OCI-LY1 (cell line): ENCODE measurements around the gene ARV1.

Source experiments
- H2AFZ ChIP-seq: fragments of 200-600 bp; sonication (generic), shearing (Covaris generic); 2 replicates; pipeline ENCODE4 v1.6.0; 2014; ENCODE audit warnings: antibody characterized with exemption, mild to moderate bottlenecking, low read length
- H3F3A ChIP-seq: fragments of 200-600 bp; sonication (generic), shearing (Covaris generic); 2 replicates; pipeline ENCODE4 v1.6.0; 2014; ENCODE audit warnings: mild to moderate bottlenecking, antibody characterized with exemption, low read length, moderate library complexity; ENCODE audit not compliant: insufficient read depth
- H3K27ac ChIP-seq: fragments of 200-600 bp; sonication (generic); 2 replicates; pipeline ENCODE4 v1.5.1; 2014; ENCODE audit warnings: low read length, mixed run types, mild to moderate bottlenecking, low read depth; ENCODE audit not compliant: poor library complexity, severe bottlenecking
- H3K27me3 ChIP-seq: fragments of 200-600 bp; sonication (generic); 2 replicates; pipeline ENCODE4 v1.6.0; 2014; ENCODE audit warnings: antibody characterized with exemption, mild to moderate bottlenecking, low read length, moderate library complexity; ENCODE audit not compliant: insufficient read depth
- H3K36me3 ChIP-seq: fragments of 200-600 bp; sonication (generic); 2 replicates; pipeline ENCODE4 v1.6.1; 2014; ENCODE audit warnings: mild to moderate bottlenecking, antibody characterized with exemption, low read length, moderate library complexity, mixed read lengths; ENCODE audit not compliant: insufficient read depth
- H3K4me1 ChIP-seq: fragments of 200-600 bp; sonication (generic); 2 replicates; pipeline ENCODE4 v1.5.1; 2014; ENCODE audit warnings: mild to moderate bottlenecking, low read length, moderate library complexity; ENCODE audit not compliant: insufficient read depth, severe bottlenecking
- H3K4me2 ChIP-seq: fragments of 200-600 bp; sonication (generic), shearing (Covaris generic); 2 replicates; pipeline ENCODE4 v1.6.1; 2014; ENCODE audit warnings: low read length
- H3K4me3 ChIP-seq: fragments of 200-600 bp; sonication (generic); 2 replicates; pipeline ENCODE4 v1.5.1; 2014; ENCODE audit warnings: low read length, low read depth, mild to moderate bottlenecking, mixed read lengths; ENCODE audit not compliant: poor library complexity, severe bottlenecking
- H3K79me2 ChIP-seq: fragments of 200-600 bp; shearing (Covaris generic); 2 replicates; pipeline ENCODE4 v1.6.1; 2016; ENCODE audit warnings: mixed run types, low read length, mixed read lengths; ENCODE audit not compliant: insufficient read depth
- H3K9ac ChIP-seq: fragments of 200-600 bp; sonication (generic), shearing (Covaris generic); 2 replicates; pipeline ENCODE4 v1.6.1; 2014; ENCODE audit warnings: mild to moderate bottlenecking, low read length, mixed read lengths
- H3K9me2 ChIP-seq: fragments of 200-600 bp; sonication (generic), shearing (Covaris generic); 2 replicates; pipeline ENCODE4 v1.6.1; 2014; ENCODE audit warnings: low read depth, mild to moderate bottlenecking, low read length, mixed read lengths
- H3K9me3 ChIP-seq: fragments of 200-600 bp; shearing (Covaris generic); 2 replicates; pipeline ENCODE4 v1.6.1; 2014; ENCODE audit warnings: low read length, mixed read lengths
- H4K20me1 ChIP-seq: fragments of 200-600 bp; sonication (generic), shearing (Covaris generic); 2 replicates; pipeline ENCODE4 v1.6.0; 2016; ENCODE audit warnings: mild to moderate bottlenecking, low read length; ENCODE audit not compliant: insufficient read depth
- EZH2 ChIP-seq: fragments of 200-600 bp; sonication (generic), shearing (Covaris generic); IDR thresholded peaks from 2 replicates; pipeline ENCODE4 v1.8.0; 2017; ENCODE audit warnings: borderline replicate concordance, mixed run types, mild to moderate bottlenecking, antibody characterized with exemption, low read length, moderate library complexity, mixed read lengths
- TF ChIP-seq, protein P1 (sequence below): fragments of 200-600 bp; sonication (generic), shearing (Covaris generic); IDR thresholded peaks from 2 replicates; pipeline ENCODE4 v1.5.1; 2017; ENCODE audit warnings: mild to moderate bottlenecking, antibody characterized with exemption, low read length, moderate library complexity, mixed read lengths

ARV1 gene

DNA sequence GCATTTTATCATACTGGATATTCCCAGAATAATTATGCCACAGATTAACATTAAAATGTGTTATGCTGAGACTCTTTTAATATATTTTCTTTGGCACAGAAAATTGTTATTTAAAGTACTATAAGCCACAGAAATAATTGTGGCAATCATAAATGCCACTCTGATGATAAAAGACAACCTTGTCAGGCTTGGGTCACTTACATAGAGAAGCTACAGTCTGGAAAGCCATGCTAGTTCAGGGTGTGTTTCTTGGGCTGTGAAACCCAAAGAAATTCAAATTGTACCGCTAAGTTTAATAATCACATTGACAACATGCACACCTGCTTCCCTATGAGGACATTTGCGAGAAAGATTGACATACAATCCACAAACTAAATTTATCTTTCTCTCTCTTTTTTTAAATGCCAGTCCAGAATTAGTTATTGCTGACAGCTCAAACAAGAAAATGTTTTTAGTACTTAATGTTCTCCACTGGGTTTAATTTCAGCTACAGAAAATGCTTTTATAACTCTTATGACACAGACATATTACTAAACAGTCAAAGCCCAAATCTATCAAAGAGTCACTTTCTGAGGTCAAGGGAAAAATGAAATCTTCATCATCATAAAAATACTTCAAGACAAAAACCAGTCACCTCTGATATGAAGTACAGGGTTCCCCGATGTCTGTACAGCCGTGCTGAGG is 38.9 kb upstream of the ARV1 start:
- Histone ChIP-seq H2AFZ (no peak overlapping the region), H3K79me2 (no peaks in the 10 kb centered on the region), H3K4me3 (no peak overlapping the region), H4K20me1 (no peaks in the 10 kb centered on the region), H3K9ac (no peak overlapping the region), H3K9me2 (no peaks in the 10 kb centered on the region), H3K9me3 (no peaks in the 10 kb centered on the region), H3K4me1 (no peaks in the 10 kb centered on the region), H3K36me3 (peaks cover 21% of the 10 kb centered on the region), H3K27me3 (no peaks in the 10 kb centered on the region), H3F3A (no peaks in the 10 kb centered on the region), H3K4me2 (no peak overlapping the region), H3K27ac (no peak overlapping the region)
- TF ChIP-seq EZH2 = no peak
- TF ChIP-seq, protein P1, sequence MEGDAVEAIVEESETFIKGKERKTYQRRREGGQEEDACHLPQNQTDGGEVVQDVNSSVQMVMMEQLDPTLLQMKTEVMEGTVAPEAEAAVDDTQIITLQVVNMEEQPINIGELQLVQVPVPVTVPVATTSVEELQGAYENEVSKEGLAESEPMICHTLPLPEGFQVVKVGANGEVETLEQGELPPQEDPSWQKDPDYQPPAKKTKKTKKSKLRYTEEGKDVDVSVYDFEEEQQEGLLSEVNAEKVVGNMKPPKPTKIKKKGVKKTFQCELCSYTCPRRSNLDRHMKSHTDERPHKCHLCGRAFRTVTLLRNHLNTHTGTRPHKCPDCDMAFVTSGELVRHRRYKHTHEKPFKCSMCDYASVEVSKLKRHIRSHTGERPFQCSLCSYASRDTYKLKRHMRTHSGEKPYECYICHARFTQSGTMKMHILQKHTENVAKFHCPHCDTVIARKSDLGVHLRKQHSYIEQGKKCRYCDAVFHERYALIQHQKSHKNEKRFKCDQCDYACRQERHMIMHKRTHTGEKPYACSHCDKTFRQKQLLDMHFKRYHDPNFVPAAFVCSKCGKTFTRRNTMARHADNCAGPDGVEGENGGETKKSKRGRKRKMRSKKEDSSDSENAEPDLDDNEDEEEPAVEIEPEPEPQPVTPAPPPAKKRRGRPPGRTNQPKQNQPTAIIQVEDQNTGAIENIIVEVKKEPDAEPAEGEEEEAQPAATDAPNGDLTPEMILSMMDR = no peak

- Histone ChIP-seq H3F3A (no peaks in the 10 kb centered on the region), H3K79me2 (no peaks in the 10 kb centered on the region), H3K9me2 (no peaks in the 10 kb centered on the region), H3K4me2 (no peak overlapping the region), H3K36me3 (peaks cover 21% of the 10 kb centered on the region), H3K27me3 (no peaks in the 10 kb centered on the region), H3K4me3 (no peak overlapping the region), H3K27ac (no peak overlapping the region), H3K9me3 (no peaks in the 10 kb centered on the region), H3K4me1 (no peaks in the 10 kb centered on the region), H4K20me1 (no peaks in the 10 kb centered on the region), H3K9ac (no peak overlapping the region), H2AFZ (no peak overlapping the region)
- TF ChIP-seq EZH2 = no peak
Observed at GRCh38 chr1:230940848-230941247, 38.0 kb upstream of the ARV1 start.

- Histone ChIP-seq H3K9ac (no peak overlapping the region), H3K9me3 (no peaks in the 10 kb centered on the region)
Observed at GRCh38 chr1:230943048-230943593, 35.8 kb upstream of the ARV1 start.

More at GRCh38 chr1:230943048-230943593, 35.8 kb upstream of the ARV1 start:
- H3K4me1 ChIP-seq = no peaks in the 10 kb centered on the region
- no peaks in the 10 kb centered on the region for H3K79me2 ChIP-seq
- no peak overlapping the region for H3K4me3 ChIP-seq
- H3K27me3 ChIP-seq = no peaks in the 10 kb centered on the region
- no peak overlapping the region for H2AFZ ChIP-seq
- H3K4me2 ChIP-seq = no peak overlapping the region
- TF ChIP-seq EZH2 = no peak
- TF ChIP-seq, protein P1 = no peak
- peaks cover 18% of the 10 kb centered on the region for H3K36me3 ChIP-seq
- H4K20me1 ChIP-seq = no peaks in the 10 kb centered on the region
- no peaks in the 10 kb centered on the region for H3F3A ChIP-seq
- no peak overlapping the region for H3K27ac ChIP-seq
- H3K9me2 ChIP-seq = no peaks in the 10 kb centered on the region
